Liver (tissue), 9 donors: Measurements from ENCODE around the gene TFF1. TPM values are rescaled to one million over a fixed set of nuclear protein-coding genes. Genes with fewer than 3 reads are reported as not detected.

Source experiments
- DNase-seq: peaks from one replicate; pipeline ENCODE4 v3.0.0-alpha.2; 2017; ENCODE audit warnings: low spot score
- H3K27ac ChIP-seq, 2 donors: one replicate each; pipeline ENCODE4 v1.7.0; 2013; ENCODE audit warnings: inconsistent platforms in 2 of 2, low read length in 2 of 2, control low read depth in 1 of 2, low read depth in 1 of 2, mild to moderate bottlenecking in 1 of 2
- H3K27me3 ChIP-seq, 4 donors: one replicate each; pipeline versions ENCODE4 v1.6.1 to v1.7.0; 2013; ENCODE audit warnings: low read length in 3 of 4, inconsistent platforms in 1 of 4, mild to moderate bottlenecking in 1 of 4, moderate library complexity in 1 of 4; ENCODE audit not compliant: control insufficient read depth in 4 of 4, insufficient read depth in 4 of 4
- H3K36me3 ChIP-seq, 4 donors: one replicate each; pipeline versions ENCODE4 v1.6.1 to v1.7.0; 2013; ENCODE audit warnings: low read length in 3 of 4, mild to moderate bottlenecking in 3 of 4, low read depth in 1 of 4, moderate library complexity in 1 of 4; ENCODE audit not compliant: control insufficient read depth in 4 of 4, insufficient read depth in 3 of 4
- H3K4me1 ChIP-seq, 4 donors: one replicate each; pipeline versions ENCODE4 v1.6.1 to v1.7.0; 2013; ENCODE audit warnings: low read length in 3 of 4, mild to moderate bottlenecking in 3 of 4, moderate library complexity in 1 of 4; ENCODE audit not compliant: control insufficient read depth in 4 of 4, insufficient read depth in 4 of 4
- H3K4me3 ChIP-seq, 3 donors: one replicate each; pipeline versions ENCODE4 v1.6.1 to v1.7.0; 2013; ENCODE audit warnings: low read length in 3 of 3, control low read depth in 1 of 3, low read depth in 1 of 3, mild to moderate bottlenecking in 1 of 3
- H3K9ac ChIP-seq, 2 donors: one replicate each; pipeline ENCODE4 v1.7.0; 2013; ENCODE audit warnings: low read length in 2 of 2, mild to moderate bottlenecking in 2 of 2, moderate library complexity in 2 of 2, control low read depth in 1 of 2, low read depth in 1 of 2
- H3K9me3 ChIP-seq, 4 donors: one replicate each; pipeline versions ENCODE4 v1.6.1 to v1.7.0; 2013; ENCODE audit warnings: low read length in 3 of 4; ENCODE audit not compliant: control insufficient read depth in 4 of 4
- FOXA1 ChIP-seq: IDR thresholded peaks from 2 replicates; pipeline ENCODE4 v1.6.1; 2016; ENCODE audit warnings: antibody characterized with exemption
- FOXA2 ChIP-seq: IDR thresholded peaks from 2 replicates; pipeline ENCODE4 v1.6.1; 2016; ENCODE audit warnings: antibody characterized with exemption
- HNF4A ChIP-seq, 2 donors: conservative IDR thresholded peaks; 2 replicates each; pipeline ENCODE4 v1.6.1; 2016; ENCODE audit warnings: antibody characterized with exemption in 2 of 2, mild to moderate bottlenecking in 2 of 2
- JUND ChIP-seq, 2 donors: IDR thresholded peaks; 2 replicates each; pipeline ENCODE4 v1.6.1; 2016; ENCODE audit warnings: antibody characterized with exemption in 2 of 2
- NR2F2 ChIP-seq: IDR thresholded peaks from 2 replicates; pipeline ENCODE4 v1.6.1; 2016; ENCODE audit warnings: antibody characterized with exemption
- RAD21 ChIP-seq, 2 donors: IDR thresholded peaks; 2 replicates each; pipeline ENCODE4 v1.6.1; 2016; ENCODE audit warnings: antibody characterized with exemption in 2 of 2, mild to moderate bottlenecking in 2 of 2
- WGBS: extraction: QIAGEN DNeasy Blood & Tissue Kit; methylation state at CpG from one replicate; pipeline ENCODE4 v1.1.7; 2013; 5-methylcytosine and 5-hydroxymethylcytosine counted together
- polyA plus RNA-seq, 2 donors: library from polyadenylated mRNA; stranded (reverse) in 1 of 2; unstranded in 1 of 2; fragments of 200-250 nt in 1 of 2; fragments of >200 nt in 1 of 2; fragmentation: Nextera tagmentation in 1 of 2; extraction: Ambion mirVana in 1 of 2; gene quantifications; one replicate each; pipeline versions ENCODE4 v1.2.1 to v1.2.3, GENCODE V29; 2013 to 2015
- total RNA-seq, 2 donors: library from RNA; depleted of rRNA; stranded (reverse); fragments of >200 nt; gene quantifications; one replicate each; pipeline ENCODE4 v1.2.3, GENCODE V29; 2014
- TF ChIP-seq, protein P1 (sequence below): fragments of 150-350 bp; IDR thresholded peaks from 2 replicates; pipeline ENCODE4 v1.5.1; 2017; ENCODE audit warnings: improper control_type of control experiment, low read depth, low read length; ENCODE audit not compliant: missing input control
- TF ChIP-seq, protein P2 (sequence below): IDR thresholded peaks from 2 replicates; pipeline ENCODE4 v1.6.1; 2016; ENCODE audit warnings: antibody characterized with exemption
- donor health status: healthy.
- donor health status: healthy.
- donor health status: healthy.
- donor health status: healthy.
- donor health status: healthy.

Gene TFF1
- total and polyA plus RNA-seq, 4 donors, result not detected

DNA sequence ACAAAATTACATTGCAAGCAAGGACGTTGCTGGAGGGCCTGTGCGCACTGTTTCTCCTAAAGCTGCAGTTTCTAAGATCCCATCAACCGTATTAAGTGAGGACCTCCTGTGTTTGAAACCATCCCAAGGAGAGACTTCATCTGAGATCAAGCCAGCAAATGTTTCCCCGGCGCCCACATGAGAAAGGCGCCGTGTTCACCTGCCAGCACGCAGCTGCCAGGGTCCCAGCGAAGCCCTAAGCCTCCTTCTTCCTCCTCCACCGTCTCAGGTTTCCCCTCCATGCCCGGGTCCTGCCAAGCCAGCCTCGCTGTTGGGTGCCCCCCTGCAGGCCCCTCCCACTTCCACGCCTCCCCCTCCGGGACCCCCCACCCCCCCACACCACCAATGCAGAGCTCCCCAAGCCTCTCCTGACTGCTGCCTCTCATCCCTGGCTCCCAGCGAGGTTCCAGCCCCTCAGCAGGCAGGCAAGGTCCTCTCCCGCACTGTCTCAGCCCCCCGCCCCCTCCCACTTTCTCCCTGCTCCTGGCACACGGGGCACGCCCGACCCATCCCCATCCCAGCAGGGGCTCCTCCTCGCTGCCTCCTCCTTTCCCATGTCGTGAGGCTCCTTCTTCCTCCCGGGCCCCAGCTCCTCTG lies 8.6 kb upstream of the TFF1 start:
- WGBS, result 32% methylated on average over 23 of the region's 23 CpGs

DNA sequence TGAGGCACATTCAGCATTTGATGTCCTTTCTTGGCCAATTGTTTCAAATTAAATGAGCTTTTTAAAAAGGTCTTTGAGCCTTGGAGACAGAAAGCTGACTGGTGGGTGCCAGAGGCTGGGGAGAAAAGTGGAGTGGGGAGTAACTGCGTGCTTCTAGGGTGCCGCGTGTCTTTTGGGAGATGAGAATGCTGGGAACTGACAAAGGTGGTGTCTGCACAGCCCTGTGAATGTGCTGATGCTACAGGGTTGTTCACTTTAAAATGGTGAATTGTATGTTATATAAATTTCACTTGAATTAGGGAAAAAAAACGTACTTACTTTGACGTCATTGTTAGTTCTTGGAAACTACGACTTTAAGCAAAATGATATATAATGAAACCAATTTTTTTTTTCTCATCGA lies 8.1 kb upstream of the TFF1 start:
- Histone ChIP-seq H3K27ac (no peak overlapping the region), H3K4me3 (no peak overlapping the region), H3K27me3 (peaks cover 0 to 4% (median 1%) of the 10 kb centered on the region in 4 donors), H3K36me3 (no peaks in the 10 kb centered on the region), H3K9me3 (no peaks in the 10 kb centered on the region), H3K4me1 (no peaks in the 10 kb centered on the region), H3K9ac (no peak overlapping the region)
- no peak for DNase-seq
- TF ChIP-seq NR2F2 (no peak), FOXA1 (no peak), JUND (IDR thresholded peaks at IDR 0.05) (no peak)
- 80% methylated on average over 7 of the region's 7 CpGs for WGBS

More for the DNA sequence above, 8.6 kb upstream of the TFF1 start:
- Histone ChIP-seq H3K27me3 (peaks cover 0 to 2% (median 0%) of the 10 kb centered on the region in 4 donors), H3K27ac (no peak overlapping the region), H3K36me3 (no peaks in the 10 kb centered on the region), H3K9ac (no peak overlapping the region), H3K9me3 (no peaks in the 10 kb centered on the region), H3K4me3 (no peak overlapping the region), H3K4me1 (no peaks in the 10 kb centered on the region)
- DNase-seq, result no peak
- no peak for TF ChIP-seq FOXA2

DNA sequence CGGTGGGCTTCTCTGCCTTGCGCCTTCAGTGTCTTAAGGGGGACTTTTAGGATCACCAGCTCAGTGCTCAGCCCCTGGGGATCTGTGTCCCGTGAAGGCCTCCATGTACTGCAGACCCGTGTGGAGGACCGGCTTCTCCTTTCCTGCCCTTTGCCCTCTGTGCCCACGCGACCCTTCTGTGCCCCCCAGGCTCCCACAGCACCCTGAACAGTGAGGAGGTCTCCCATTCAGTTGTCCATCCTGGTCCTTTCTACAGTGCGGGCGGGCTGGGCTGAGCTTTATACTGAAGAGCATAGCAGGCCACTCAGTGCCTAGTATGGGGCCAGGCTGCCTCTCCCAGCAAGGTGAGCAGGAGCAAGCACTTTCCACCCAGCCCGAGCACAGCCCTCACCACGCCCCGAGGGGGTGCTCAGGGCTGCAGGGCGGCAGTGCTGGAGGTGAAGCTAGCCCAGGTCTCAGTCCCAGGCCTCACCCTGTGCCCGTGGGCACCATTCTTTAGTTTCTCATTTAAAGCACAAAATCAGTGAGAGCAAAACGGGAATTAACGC lies 7.6 kb upstream of the TFF1 start:
- Histone ChIP-seq H3K4me1 (no peaks in the 10 kb centered on the region), H3K4me3 (no peak overlapping the region), H3K9ac (no peak overlapping the region), H3K36me3 (no peaks in the 10 kb centered on the region), H3K27me3 (peaks cover 0 to 5% (median 1%) of the 10 kb centered on the region in 4 donors), H3K27ac (no peak overlapping the region), H3K9me3 (no peaks in the 10 kb centered on the region)
- 82% methylated on average over 16 of the region's 16 CpGs for WGBS
- no peak for DNase-seq
- TF ChIP-seq RAD21 (IDR thresholded peaks at IDR 0.05) (no peak), NR2F2 (no peak), HNF4A (conservative IDR thresholded peaks at IDR 0.05) (no peak), FOXA1 (no peak)
- TF ChIP-seq, protein P1, sequence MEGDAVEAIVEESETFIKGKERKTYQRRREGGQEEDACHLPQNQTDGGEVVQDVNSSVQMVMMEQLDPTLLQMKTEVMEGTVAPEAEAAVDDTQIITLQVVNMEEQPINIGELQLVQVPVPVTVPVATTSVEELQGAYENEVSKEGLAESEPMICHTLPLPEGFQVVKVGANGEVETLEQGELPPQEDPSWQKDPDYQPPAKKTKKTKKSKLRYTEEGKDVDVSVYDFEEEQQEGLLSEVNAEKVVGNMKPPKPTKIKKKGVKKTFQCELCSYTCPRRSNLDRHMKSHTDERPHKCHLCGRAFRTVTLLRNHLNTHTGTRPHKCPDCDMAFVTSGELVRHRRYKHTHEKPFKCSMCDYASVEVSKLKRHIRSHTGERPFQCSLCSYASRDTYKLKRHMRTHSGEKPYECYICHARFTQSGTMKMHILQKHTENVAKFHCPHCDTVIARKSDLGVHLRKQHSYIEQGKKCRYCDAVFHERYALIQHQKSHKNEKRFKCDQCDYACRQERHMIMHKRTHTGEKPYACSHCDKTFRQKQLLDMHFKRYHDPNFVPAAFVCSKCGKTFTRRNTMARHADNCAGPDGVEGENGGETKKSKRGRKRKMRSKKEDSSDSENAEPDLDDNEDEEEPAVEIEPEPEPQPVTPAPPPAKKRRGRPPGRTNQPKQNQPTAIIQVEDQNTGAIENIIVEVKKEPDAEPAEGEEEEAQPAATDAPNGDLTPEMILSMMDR, result no peak

DNA sequence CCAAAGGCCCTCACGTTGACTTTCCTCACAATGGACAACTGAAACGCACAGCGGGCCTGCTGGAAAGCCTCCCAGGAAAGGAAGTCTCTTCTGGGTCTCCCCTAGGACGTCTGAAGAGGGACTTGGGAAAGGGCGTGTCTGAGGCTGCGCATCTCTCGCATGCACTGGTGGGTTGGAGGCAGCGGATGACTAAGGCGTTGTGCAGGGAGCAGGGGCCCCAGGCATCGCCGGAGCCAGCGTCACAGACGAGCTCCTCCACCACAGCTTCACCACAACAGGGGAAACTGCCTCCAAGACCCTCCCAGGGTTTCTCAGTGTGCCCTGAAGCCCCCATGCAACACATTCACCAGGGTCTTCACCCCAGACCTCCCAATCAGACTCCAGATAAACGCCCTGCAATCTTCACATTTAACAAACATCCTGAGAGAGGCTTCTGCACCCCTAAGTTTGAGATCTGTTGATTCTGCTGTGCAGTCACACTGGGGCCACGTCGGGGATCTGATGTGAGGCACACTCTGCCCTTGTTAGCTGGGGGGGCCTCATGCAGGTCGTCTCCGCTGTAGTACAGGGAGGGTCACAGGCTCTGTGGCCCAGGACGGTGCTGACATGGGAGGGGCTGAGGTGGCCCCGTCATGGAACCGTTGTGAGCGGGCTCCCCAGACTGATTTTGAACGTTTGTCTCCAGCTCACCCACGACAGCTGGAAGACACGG lies 7.0 kb upstream of the TFF1 start:
- H3K27me3 ChIP-seq, result peaks cover 0 to 5% (median 1%) of the 10 kb centered on the region in 4 donors

More for the DNA sequence above, 7.0 kb upstream of the TFF1 start:
- H3K9ac ChIP-seq, result no peak overlapping the region
- H3K4me3 ChIP-seq, result no peak overlapping the region
- no peaks in the 10 kb centered on the region for H3K4me1 ChIP-seq
- 80% methylated on average over 25 of the region's 25 CpGs for WGBS
- DNase-seq, result no peak
- H3K36me3 ChIP-seq, result no peaks in the 10 kb centered on the region
- TF ChIP-seq, protein P2, sequence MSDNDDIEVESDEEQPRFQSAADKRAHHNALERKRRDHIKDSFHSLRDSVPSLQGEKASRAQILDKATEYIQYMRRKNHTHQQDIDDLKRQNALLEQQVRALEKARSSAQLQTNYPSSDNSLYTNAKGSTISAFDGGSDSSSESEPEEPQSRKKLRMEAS, result no peak
- TF ChIP-seq FOXA1, result no peak
- no peak overlapping the region for H3K27ac ChIP-seq
- no peaks in the 10 kb centered on the region for H3K9me3 ChIP-seq
